ENCODE results near the gene TENM4.

TENM4 gene

GRCh38 chr11:78995171-78995570 lies 445.7 kb downstream of the TENM4 start:
- TF ChIP-seq FOXM1 (IDR thresholded peaks at IDR 0.05; ENCODE audit: borderline replicate concordance) (no peak), PKNOX1 (IDR thresholded peaks at IDR 0.05) (no peak), BHLHE40 (IDR thresholded peaks at IDR 0.05; ENCODE audit: borderline replicate concordance) (no peak), ZNF384 (IDR thresholded peaks at IDR 0.05) (no peak), CTBP1 (IDR thresholded peaks at IDR 0.05; ENCODE audit: borderline replicate concordance) (no peak)
- POLR2A ChIA-PET = no interaction called here
- DNase-seq (ENCODE audit: extremely low spot score) = no peak
- CTCF ChIA-PET = interaction anchor here (0.6 kb wide), 1 partner anchor 157 kb away, joined by 3 read pairs; no protein-coding TSS in a partner anchor

GRCh38 chr11:78993802-78994430 lies 446.9 kb downstream of the TENM4 start:
- CTCF ChIA-PET = no interaction called here
- no peak for TF ChIP-seq L3MBTL2 (conservative IDR thresholded peaks at IDR 0.05)
- no peak for TF ChIP-seq TARDBP (IDR thresholded peaks at IDR 0.05)
- no peak for TF ChIP-seq CTBP1 (IDR thresholded peaks at IDR 0.05; ENCODE audit: borderline replicate concordance)
- no peak for TF ChIP-seq ARNT (IDR thresholded peaks at IDR 0.05)
- TF ChIP-seq HDGF (IDR thresholded peaks at IDR 0.05; ENCODE audit: borderline replicate concordance) = no peak
- TF ChIP-seq FOXM1 (IDR thresholded peaks at IDR 0.05; ENCODE audit: borderline replicate concordance) = no peak
- TF ChIP-seq NFRKB (IDR thresholded peaks at IDR 0.05) = no peak
- no peak for TF ChIP-seq FOXK2 (IDR thresholded peaks at IDR 0.05)
- TF ChIP-seq LEF1 (IDR thresholded peaks at IDR 0.05; ENCODE audit: borderline replicate concordance) = no peak
- POLR2A ChIA-PET = no interaction called here
- no peak for DNase-seq (ENCODE audit: extremely low spot score)

GRCh38 chr11:78991681-78992080 lies 449.1 kb downstream of the TENM4 start:
- ChIA-PET POLR2A (no interaction called here), CTCF (no interaction called here)
- TF ChIP-seq BHLHE40 (IDR thresholded peaks at IDR 0.05; ENCODE audit: borderline replicate concordance) = no peak
- no peak for DNase-seq (ENCODE audit: extremely low spot score)

GRCh38 chr11:78990261-78990660 lies 450.6 kb downstream of the TENM4 start:
- TF ChIP-seq SUZ12 (IDR thresholded peaks at IDR 0.05) = no peak
- TF ChIP-seq LEF1 (IDR thresholded peaks at IDR 0.05; ENCODE audit: borderline replicate concordance) = no peak
- ChIA-PET CTCF (no interaction called here), POLR2A (no interaction called here)
- no peak for DNase-seq (ENCODE audit: extremely low spot score)

- TF ChIP-seq SUZ12 (IDR thresholded peaks at IDR 0.05) (no peak), ELF4 (IDR thresholded peaks at IDR 0.05) (no peak), ZNF384 (IDR thresholded peaks at IDR 0.05) (no peak), FOXM1 (IDR thresholded peaks at IDR 0.05; ENCODE audit: borderline replicate concordance) (no peak), SP1 (IDR thresholded peaks at IDR 0.05) (no peak), PKNOX1 (IDR thresholded peaks at IDR 0.05) (no peak), FOXK2 (IDR thresholded peaks at IDR 0.05) (no peak), LEF1 (IDR thresholded peaks at IDR 0.05; ENCODE audit: borderline replicate concordance) (no peak), CTBP1 (IDR thresholded peaks at IDR 0.05; ENCODE audit: borderline replicate concordance) (no peak), HDGF (IDR thresholded peaks at IDR 0.05; ENCODE audit: borderline replicate concordance) (no peak), NFRKB (IDR thresholded peaks at IDR 0.05) (no peak)
- POLR2A ChIA-PET = no interaction called here
- no peak for DNase-seq (ENCODE audit: extremely low spot score)
- CTCF ChIA-PET = no interaction called here
These were observed 453.1 kb downstream of the TENM4 start for GRCh38 chr11:78987748-78988147.

GRCh38 chr11:78986305-78986704 lies 454.5 kb downstream of the TENM4 start:
- TF ChIP-seq PKNOX1 (IDR thresholded peaks at IDR 0.05) = no peak
- TF ChIP-seq TARDBP (IDR thresholded peaks at IDR 0.05) = no peak
- TF ChIP-seq FOXA1 (IDR thresholded peaks at IDR 0.05) = no peak
- TF ChIP-seq FOXM1 (IDR thresholded peaks at IDR 0.05; ENCODE audit: borderline replicate concordance) = no peak
- no peak for TF ChIP-seq FOXK2 (IDR thresholded peaks at IDR 0.05)
- no peak for TF ChIP-seq ARNT (IDR thresholded peaks at IDR 0.05)
- no peak for TF ChIP-seq LEF1 (IDR thresholded peaks at IDR 0.05; ENCODE audit: borderline replicate concordance)
- TF ChIP-seq CTBP1 (IDR thresholded peaks at IDR 0.05; ENCODE audit: borderline replicate concordance) = no peak
- TF ChIP-seq SP1 (IDR thresholded peaks at IDR 0.05) = no peak
- no peak for TF ChIP-seq NFRKB (IDR thresholded peaks at IDR 0.05)
- no peak for TF ChIP-seq BHLHE40 (IDR thresholded peaks at IDR 0.05; ENCODE audit: borderline replicate concordance)
- POLR2A ChIA-PET = no interaction called here
- DNase-seq (ENCODE audit: extremely low spot score) = no peak
- CTCF ChIA-PET = no interaction called here

- ChIA-PET CTCF (no interaction called here), POLR2A (no interaction called here)
- TF ChIP-seq L3MBTL2 (conservative IDR thresholded peaks at IDR 0.05) (no peak), BHLHE40 (IDR thresholded peaks at IDR 0.05; ENCODE audit: borderline replicate concordance) (no peak), ARNT (IDR thresholded peaks at IDR 0.05) (no peak), CTBP1 (IDR thresholded peaks at IDR 0.05; ENCODE audit: borderline replicate concordance) (no peak)
- DNase-seq (ENCODE audit: extremely low spot score) = no peak
These were observed 455.2 kb downstream of the TENM4 start for GRCh38 chr11:78985663-78986062.

Data from HEK293T (cell line).